Naive thymus-derived CD4-positive, alpha-beta T cell (primary cell): ENCODE measurements around the gene FAM118B. TPM values are rescaled to one million over a fixed set of nuclear protein-coding genes. Genes with fewer than 3 reads are reported as not detected.

Source experiments
- ATAC-seq: fragments of 150-1000 bp; cut with Tn5 transposase; 2 replicates; pipeline ENCODE4 v1.10.0; 2021; ENCODE audit warnings: mild to moderate bottlenecking, moderate library complexity
- CTCF ChIA-PET: fragments of 350-600 bp; sonication (Branson Sonifier 250); formaldehyde crosslinking; loops from one replicate; lab custom pipeline; 2021; ENCODE audit warnings: antibody characterized with exemption; lab: Charles Lee
- POLR2A ChIA-PET: fragments of 350-600 bp; sonication (Branson Sonifier 250); formaldehyde crosslinking; loops from one replicate; lab custom pipeline; 2021; ENCODE audit warnings: antibody characterized with exemption, inconsistent platforms; lab: Charles Lee
- DNase-seq, 9 donors: peaks; one replicate each; pipeline versions ENCODE4 v3.0.0 to v3.0.0-alpha.2; 2020 to 2022; ENCODE audit warnings: mixed read lengths in 1 of 9
- H3K27ac ChIP-seq: one replicate; pipeline ENCODE4 v1.7.0; 2013; ENCODE audit warnings: mild to moderate bottlenecking, low read depth, low read length, moderate library complexity
- H3K27me3 ChIP-seq, 2 donors: one replicate each; pipeline ENCODE4 v1.7.0; 2013; ENCODE audit warnings: low read length in 2 of 2, mild to moderate bottlenecking in 2 of 2, moderate library complexity in 2 of 2; ENCODE audit not compliant: control insufficient read depth in 2 of 2, insufficient read depth in 2 of 2
- H3K36me3 ChIP-seq, 3 experiments: 1 replicate in 2 of 3; 2 replicates in 1 of 3; pipeline ENCODE4 v1.7.0; 2013; ENCODE audit warnings: low read length in 3 of 3, mild to moderate bottlenecking in 3 of 3, moderate library complexity in 1 of 3; ENCODE audit not compliant: insufficient read depth in 3 of 3, control insufficient read depth in 2 of 3
- H3K4me1 ChIP-seq, 2 donors: one replicate each; pipeline ENCODE4 v1.7.0; 2013; ENCODE audit warnings: low read length in 2 of 2, mild to moderate bottlenecking in 2 of 2, moderate library complexity in 1 of 2; ENCODE audit not compliant: control insufficient read depth in 2 of 2, insufficient read depth in 2 of 2
- H3K4me3 ChIP-seq: 2 replicates; pipeline ENCODE4 v1.7.0; 2013; ENCODE audit warnings: mild to moderate bottlenecking, low read length
- H3K9me3 ChIP-seq, 3 experiments: 1 replicate in 2 of 3; 2 replicates in 1 of 3; pipeline ENCODE4 v1.7.0; 2013; ENCODE audit warnings: low read length in 3 of 3; ENCODE audit not compliant: control insufficient read depth in 2 of 3
- H3K27ac Mint-ChIP-seq, 9 donors: one replicate each; pipeline ENCODE4 v1.8.0; 2020 to 2022; ENCODE audit warnings: mixed read lengths in 9 of 9, mild to moderate bottlenecking in 8 of 9, moderate library complexity in 5 of 9, inconsistent platforms in 2 of 9
- H3K27me3 Mint-ChIP-seq, 5 donors: one replicate each; pipeline ENCODE4 v1.8.0; 2021 to 2022; ENCODE audit warnings: mixed read lengths in 5 of 5, mild to moderate bottlenecking in 1 of 5
- H3K36me3 Mint-ChIP-seq, 5 donors: one replicate each; pipeline ENCODE4 v1.8.0; 2020 to 2022; ENCODE audit warnings: mixed read lengths in 5 of 5, mild to moderate bottlenecking in 3 of 5, inconsistent platforms in 1 of 5
- H3K4me1 Mint-ChIP-seq, 7 donors: one replicate each; pipeline ENCODE4 v1.8.0; 2020 to 2022; ENCODE audit warnings: mixed read lengths in 7 of 7, mild to moderate bottlenecking in 3 of 7, inconsistent platforms in 1 of 7
- H3K4me3 Mint-ChIP-seq, 10 donors: one replicate each; pipeline ENCODE4 v1.8.0; 2020 to 2022; ENCODE audit warnings: mild to moderate bottlenecking in 10 of 10, mixed read lengths in 10 of 10, moderate library complexity in 6 of 10, inconsistent platforms in 2 of 10
- H3K9me3 Mint-ChIP-seq, 11 donors: one replicate each; pipeline ENCODE4 v1.8.0; 2020 to 2022; ENCODE audit warnings: mixed read lengths in 11 of 11, mild to moderate bottlenecking in 4 of 11, inconsistent platforms in 1 of 11, moderate library complexity in 1 of 11
- intact Hi-C, 2 donors: fragments of 100-400 bp; cut with micrococcal nuclease; formaldehyde crosslinking; loops; one replicate each; pipeline ENCODE4 v1.15.1; 2023
- polyA plus RNA-seq, 2 donors: library from polyadenylated mRNA; unstranded; fragments of 300-500 nt; fragmentation: Illumina TruSeq; gene quantifications; one replicate each; pipeline ENCODE4 v1.2.3, GENCODE V29; 2021
- total RNA-seq, 6 experiments: library from RNA in 5 of 6; stranded (reverse) in 5 of 6; gene quantifications; 1 replicate in 5 of 6; 2 replicates in 1 of 6; pipeline ENCODE4 v1.2.3 and lab custom pipeline; 2021 to 2026

Gene FAM118B
- 10 to 100 TPM in 3 of 5 experiments, 1 to 10 TPM in 2; 4.0 to 10.9 (median 10.5) TPM for total RNA-seq
- polyA plus RNA-seq, result 10 to 100 TPM; 12.2 to 14.7 TPM
- 4.7 reads per million, percentile 23 among the genes with 10 or more reads in this experiment for total RNA-seq (lab: John Stamatoyannopoulos, UW)

DNA sequence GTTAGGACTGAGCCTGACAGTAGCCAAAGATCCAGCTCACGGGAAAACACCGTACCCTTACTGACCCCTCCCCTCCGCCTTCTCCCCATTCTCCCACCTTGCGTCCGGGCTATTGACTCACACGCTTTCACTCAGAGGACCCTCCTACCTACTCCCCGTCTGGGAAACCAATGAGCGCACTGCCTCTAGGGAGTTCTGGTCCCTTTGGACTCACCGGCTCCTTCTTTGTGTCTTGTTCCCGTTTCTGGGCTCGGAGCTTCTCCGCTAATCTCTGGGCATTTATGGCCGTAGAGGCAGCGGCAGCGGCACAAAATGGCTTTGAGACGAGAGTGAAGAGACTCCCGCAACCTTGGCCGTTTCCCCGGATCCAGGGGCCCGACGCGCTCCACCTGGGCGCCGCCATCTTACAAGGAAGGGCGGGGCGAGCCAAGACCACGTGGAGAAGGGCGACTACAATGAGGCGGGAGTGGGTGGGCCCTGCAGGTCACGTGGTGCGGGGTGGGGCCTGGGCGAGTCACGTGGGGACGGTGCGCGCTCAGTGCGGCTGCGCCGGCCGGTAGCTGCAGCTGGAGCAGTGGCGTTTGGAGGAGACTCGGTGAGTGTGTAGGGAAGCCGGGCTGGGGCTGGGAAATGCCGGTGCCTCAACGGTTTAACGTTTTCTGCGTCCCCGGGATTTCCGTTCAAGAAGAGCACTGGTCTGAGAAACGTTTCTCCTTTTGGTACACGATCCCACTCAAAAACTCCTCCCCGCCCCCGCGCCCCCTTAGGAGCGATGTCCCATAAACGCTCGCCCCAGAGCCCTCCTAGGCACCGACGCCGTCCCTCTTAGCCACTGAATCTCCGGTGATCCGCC, at the start of gene FAM118B, which contains the start of gene RPUSD4:
Gene FAM118B, plus strand, starts transcription at position 547 of the 853 bp plus-strand sequence. CDS start 23,220 bp downstream, outside the sequence.
Gene RPUSD4, minus strand, starts transcription at position 415 of the 853 bp plus-strand sequence. Its CDS starts 12 bp downstream, at position 403.
- Mint-ChIP-seq H3K9me3 (peaks cover 0 to 1% (median 0%) of the 10 kb centered on the region in 11 donors), H3K4me3 (peak within 1 kb of the TSS; percentile 93 to 100 (median 98)), H3K4me1 (peaks cover 28 to 57% (median 38%) of the 10 kb centered on the region in 7 donors), H3K36me3 (peaks cover 0 to 26% (median 10%) of the 10 kb centered on the region in 5 donors), H3K27me3 (peaks cover 0 to 6% (median 0%) of the 10 kb centered on the region in 5 donors), H3K27ac (peak within 1 kb of the TSS; percentile 90 to 99 (median 96))
- DNase-seq (peak; percentile 96 to 99 (median 98)), ATAC-seq (peak; percentile 99)
- ChIA-PET POLR2A (interaction anchor here (0.7 to 1.9 kb wide), 7 partner anchors 51 to 324 kb away, joined by 3 to 11 read pairs (median 5); partner anchors contain the start of genes FOXRED1, HYLS1, SRPRA and TIRAP), CTCF (interaction anchor here (0.6 kb wide), 1 partner anchor 18 kb away, joined by 3 read pairs; no protein-coding TSS in a partner anchor)
- Histone ChIP-seq H3K4me1 (peaks cover 12 to 15% of the 10 kb centered on the region in 2 donors), H3K27ac (peak within 1 kb of the TSS; percentile 84), H3K9me3 (no peaks in the 10 kb centered on the region), H3K27me3 (no peaks in the 10 kb centered on the region), H3K36me3 (peaks cover 0 to 28% (median 6%) of the 10 kb centered on the region in 3 experiments), H3K4me3 (peak within 1 kb of the TSS; percentile 100)
- intact Hi-C loops, result loop anchor here (1.0 to 10.0 kb wide), 23 partner anchors 17 to 1589 kb away; partner anchors contain the start of genes CCDC15 (in 2 of the 2), DCPS (in 2 of the 2), EI24 (in 2 of the 2) and FOXRED1 (in 2 of the 2)

DNA sequence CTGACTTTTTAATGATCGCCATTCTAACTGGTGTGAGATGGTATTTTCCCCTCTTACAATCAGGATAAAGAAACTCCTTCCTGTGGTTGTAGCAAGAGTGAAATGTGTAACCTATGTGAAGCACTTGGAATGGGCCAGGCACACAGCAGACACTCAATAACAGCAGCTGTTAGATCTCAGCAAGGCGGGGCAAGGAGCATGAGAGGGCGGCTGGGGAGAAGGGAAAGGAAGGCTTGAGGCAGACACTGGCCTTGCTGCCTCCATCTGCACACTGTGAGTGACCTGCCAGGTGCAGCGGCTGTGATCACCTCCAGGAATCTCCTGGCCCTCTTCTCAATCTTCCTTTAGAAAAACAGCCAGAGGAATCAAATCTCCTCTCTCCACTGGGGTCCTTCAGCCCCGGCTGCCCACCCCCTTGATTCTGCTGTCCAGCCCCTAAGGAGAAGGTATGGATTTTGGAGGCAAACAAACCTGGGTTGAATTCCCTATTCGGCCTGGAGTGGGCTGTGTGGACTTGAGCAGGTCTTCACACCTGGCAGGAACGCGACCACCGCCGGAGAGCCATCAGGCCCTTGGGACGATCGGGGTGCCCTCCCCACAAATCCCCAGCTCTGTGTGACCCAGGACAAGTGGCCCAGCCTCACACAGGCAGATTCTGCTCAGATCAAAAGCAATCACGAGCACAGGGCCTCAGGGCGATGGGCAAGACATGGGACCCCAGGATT, 49.1 kb upstream of the FAM118B start:
- CTCF ChIA-PET, result no interaction called here

DNA sequence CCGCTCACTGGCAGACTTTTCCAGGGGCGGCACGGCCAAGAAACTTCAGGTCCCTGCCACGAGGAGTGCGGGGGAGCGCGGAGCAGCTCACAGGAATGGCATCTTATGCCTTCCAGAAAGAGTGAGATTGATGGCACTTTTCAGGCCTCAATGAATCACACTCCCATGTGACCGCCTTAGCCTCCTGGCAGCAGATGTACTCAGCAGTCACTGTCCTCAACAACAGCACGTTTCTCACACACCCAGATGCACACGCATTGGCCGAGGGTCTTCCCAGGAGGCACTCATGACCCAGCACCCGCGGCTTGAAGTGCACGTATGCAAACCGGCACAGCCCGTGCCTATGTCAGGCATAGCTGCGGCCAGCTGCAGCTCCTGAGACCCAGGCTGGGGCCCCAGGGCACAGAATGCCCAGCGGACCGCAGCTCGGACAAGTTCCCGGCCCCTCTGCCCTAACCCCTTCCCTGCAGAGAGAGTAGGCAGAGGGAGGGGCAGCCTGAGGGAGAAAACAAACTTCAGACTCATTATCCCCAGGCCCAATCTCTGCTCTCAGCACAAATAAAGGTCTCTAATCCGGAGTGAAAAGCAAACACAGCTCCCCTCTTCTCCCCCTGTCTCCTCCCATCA, 48.4 kb upstream of the FAM118B start:
- Mint-ChIP-seq H3K27me3 (peaks cover 0 to 7% (median 0%) of the 10 kb centered on the region in 5 donors), H3K27ac (peak overlapping the region in 1 of 9 donors; percentile 23), H3K9me3 (no peaks in the 10 kb centered on the region), H3K36me3 (no peaks in the 10 kb centered on the region), H3K4me3 (no peak overlapping the region), H3K4me1 (peaks cover 0 to 10% (median 5%) of the 10 kb centered on the region in 7 donors)
- H3K27ac ChIP-seq, result no peak overlapping the region
- intact Hi-C loops, result no loop called here
- POLR2A ChIA-PET, result no interaction called here
- H3K36me3 ChIP-seq, result no peaks in the 10 kb centered on the region
- H3K4me1 ChIP-seq, result no peaks in the 10 kb centered on the region
- CTCF ChIA-PET, result interaction anchor here (0.6 kb wide), 1 partner anchor 514 kb away, joined by 3 read pairs; no protein-coding TSS in a partner anchor
- H3K27me3 ChIP-seq, result no peaks in the 10 kb centered on the region
- no peak overlapping the region for H3K4me3 ChIP-seq
- no peak for ATAC-seq
- H3K9me3 ChIP-seq, result no peaks in the 10 kb centered on the region
- no peak for DNase-seq

More for the DNA sequence above, 49.1 kb upstream of the FAM118B start:
- no peak overlapping the region for H3K4me3 Mint-ChIP-seq
- no peak overlapping the region for H3K27ac ChIP-seq
- peaks cover 0 to 10% (median 5%) of the 10 kb centered on the region in 7 donors for H3K4me1 Mint-ChIP-seq
- no peaks in the 10 kb centered on the region for H3K4me1 ChIP-seq
- no peaks in the 10 kb centered on the region for H3K27me3 ChIP-seq
- H3K4me3 ChIP-seq, result no peak overlapping the region
- POLR2A ChIA-PET, result no interaction called here
- DNase-seq, result no peak
- intact Hi-C loops, result no loop called here
- H3K9me3 Mint-ChIP-seq, result no peaks in the 10 kb centered on the region
- H3K9me3 ChIP-seq, result no peaks in the 10 kb centered on the region
- no peak overlapping the region for H3K27ac Mint-ChIP-seq
- H3K27me3 Mint-ChIP-seq, result peaks cover 0 to 5% (median 0%) of the 10 kb centered on the region in 5 donors
- no peaks in the 10 kb centered on the region for H3K36me3 Mint-ChIP-seq
- H3K36me3 ChIP-seq, result no peaks in the 10 kb centered on the region
- ATAC-seq, result no peak

DNA sequence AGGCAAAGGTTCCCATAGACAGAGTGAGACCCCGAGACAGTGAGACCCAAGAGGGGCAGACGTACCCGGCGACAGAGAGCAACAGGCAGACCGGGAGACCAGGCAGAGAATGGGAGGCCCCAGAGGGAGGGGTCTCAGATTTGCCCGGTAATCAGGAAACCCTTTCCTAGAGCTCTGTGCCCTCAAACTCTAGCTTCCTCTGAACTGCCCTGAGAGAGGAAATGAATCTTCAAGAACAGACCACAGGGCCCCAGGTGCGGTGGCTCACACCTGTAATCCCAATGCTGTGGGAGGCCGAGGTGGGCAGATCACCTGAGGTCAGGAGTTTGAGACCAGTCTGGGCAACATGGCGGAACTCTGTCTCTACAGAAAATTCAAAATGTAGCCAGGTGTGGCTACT, 47.8 kb upstream of the FAM118B start:
- intact Hi-C loops, result no loop called here
- no peaks in the 10 kb centered on the region for H3K27me3 ChIP-seq
- H3K4me1 Mint-ChIP-seq, result peaks cover 0 to 10% (median 5%) of the 10 kb centered on the region in 7 donors
- no peaks in the 10 kb centered on the region for H3K9me3 Mint-ChIP-seq
- ChIA-PET POLR2A (no interaction called here), CTCF (interaction anchor here (0.6 kb wide), 1 partner anchor 515 kb away, joined by 3 read pairs; no protein-coding TSS in a partner anchor)
- ATAC-seq, result no peak
- H3K36me3 Mint-ChIP-seq, result no peaks in the 10 kb centered on the region
- DNase-seq, result no peak
- no peak overlapping the region for H3K27ac Mint-ChIP-seq
- no peaks in the 10 kb centered on the region for H3K9me3 ChIP-seq
- no peak overlapping the region for H3K27ac ChIP-seq
- H3K4me1 ChIP-seq, result no peaks in the 10 kb centered on the region
- no peak overlapping the region for H3K4me3 Mint-ChIP-seq
- H3K36me3 ChIP-seq, result no peaks in the 10 kb centered on the region
- peaks cover 0 to 11% (median 0%) of the 10 kb centered on the region in 5 donors for H3K27me3 Mint-ChIP-seq
- H3K4me3 ChIP-seq, result no peak overlapping the region

DNA sequence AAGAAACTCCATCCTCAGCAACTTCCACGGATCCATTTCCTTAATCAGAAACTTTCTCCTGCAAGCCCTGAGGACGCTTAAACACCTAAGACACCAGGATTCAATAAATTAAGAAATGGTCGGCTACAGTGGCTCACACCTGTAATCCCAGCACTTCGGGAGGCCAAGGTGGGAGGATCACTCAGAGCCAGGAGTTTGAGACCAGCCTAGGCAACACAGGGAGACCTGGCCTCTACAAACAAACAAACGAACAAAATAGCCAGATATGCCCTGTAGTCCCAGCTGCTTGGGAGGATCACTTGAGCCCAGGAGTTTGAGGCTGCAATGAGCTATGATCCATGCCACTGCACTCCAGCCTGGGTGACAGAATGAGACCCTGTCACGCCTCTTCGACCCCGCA, 46.8 kb upstream of the FAM118B start:
- CTCF ChIA-PET, result no interaction called here
- no peaks in the 10 kb centered on the region for H3K9me3 ChIP-seq
- no peaks in the 10 kb centered on the region for H3K27me3 ChIP-seq
- no peak for ATAC-seq
- Mint-ChIP-seq H3K36me3 (no peaks in the 10 kb centered on the region), H3K27ac (no peak overlapping the region), H3K4me1 (peaks cover 0 to 10% (median 5%) of the 10 kb centered on the region in 7 donors), H3K9me3 (no peaks in the 10 kb centered on the region), H3K27me3 (peaks cover 0 to 11% (median 0%) of the 10 kb centered on the region in 5 donors), H3K4me3 (no peak overlapping the region)
- H3K4me1 ChIP-seq, result no peaks in the 10 kb centered on the region
- intact Hi-C loops, result no loop called here
- no peak overlapping the region for H3K4me3 ChIP-seq
- DNase-seq, result no peak
- no peaks in the 10 kb centered on the region for H3K36me3 ChIP-seq
- no peak overlapping the region for H3K27ac ChIP-seq
- POLR2A ChIA-PET, result no interaction called here

DNA sequence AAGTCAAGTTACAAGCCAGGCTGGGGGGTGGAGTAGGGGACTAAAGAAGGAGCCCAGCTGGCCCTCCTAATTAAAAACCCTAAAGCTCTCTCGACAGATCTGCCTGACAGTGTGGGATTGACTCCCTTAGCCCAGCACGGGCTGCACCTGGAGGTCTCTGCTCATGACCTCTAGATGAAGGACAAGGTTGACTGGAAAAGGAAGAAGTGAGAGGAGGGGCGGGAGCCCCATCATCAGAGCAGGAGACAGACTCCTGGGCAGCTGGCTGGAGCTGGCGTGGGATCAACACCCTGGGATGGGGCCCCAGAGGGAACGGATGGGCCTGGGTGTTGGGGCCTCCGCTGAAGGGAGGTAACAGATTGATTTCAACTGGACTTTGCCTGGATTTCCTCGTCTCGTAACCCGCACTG, 46.3 kb upstream of the FAM118B start:
- no peak overlapping the region for H3K4me3 ChIP-seq
- H3K27ac ChIP-seq, result no peak overlapping the region
- Mint-ChIP-seq H3K27ac (no peak overlapping the region), H3K4me1 (peaks cover 0 to 10% (median 5%) of the 10 kb centered on the region in 7 donors), H3K9me3 (no peaks in the 10 kb centered on the region), H3K4me3 (no peak overlapping the region), H3K36me3 (no peaks in the 10 kb centered on the region), H3K27me3 (peaks cover 0 to 11% (median 0%) of the 10 kb centered on the region in 5 donors)
- DNase-seq (no peak), ATAC-seq (no peak)
- no peaks in the 10 kb centered on the region for H3K36me3 ChIP-seq
- ChIA-PET CTCF (no interaction called here), POLR2A (no interaction called here)
- intact Hi-C loops, result no loop called here
- H3K4me1 ChIP-seq, result no peaks in the 10 kb centered on the region
- no peaks in the 10 kb centered on the region for H3K27me3 ChIP-seq
- no peaks in the 10 kb centered on the region for H3K9me3 ChIP-seq
